GM18505 (cell line): ENCODE results near the gene C1orf52.

ENCODE experiments used
- ATAC-seq: cut with Tn5 transposase; IDR thresholded peaks from one replicate; pipeline ENCODE4 v1.9.1; 2021; ENCODE audit not compliant: unreplicated experiment
- POLR2A ChIP-seq: IDR thresholded peaks from 4 replicates; pipeline ENCODE4 v1.6.1; 2011; ENCODE audit warnings: borderline replicate concordance; ENCODE audit not compliant: insufficient read depth, insufficient read length; ENCODE audit errors: extremely low read depth

The C1orf52 gene

GRCh38 chr1:85259118-85259911, at the start of gene C1orf52:
Gene C1orf52, minus strand, starts transcription at chr1:85259662. Its CDS starts 29 bp downstream, at chr1:85259633.
- ATAC-seq = peak; percentile 99
- TF ChIP-seq POLR2A = peak; percentile 97

- ATAC-seq = no peak
- TF ChIP-seq POLR2A = no peak
Observed at GRCh38 chr1:85308833-85309350, 49.4 kb upstream of the C1orf52 start.

GRCh38 chr1:85307987-85308832, 48.7 kb upstream of the C1orf52 start:
- no peak for TF ChIP-seq POLR2A
- peak; percentile 95 for ATAC-seq

GRCh38 chr1:85306236-85306635, 46.8 kb upstream of the C1orf52 start:
- no peak for ATAC-seq
- no peak for TF ChIP-seq POLR2A

- ATAC-seq = no peak
- TF ChIP-seq POLR2A = no peak
Observed at GRCh38 chr1:85303440-85304162, 44.1 kb upstream of the C1orf52 start.

GRCh38 chr1:85300140-85300539, 40.7 kb upstream of the C1orf52 start:
- ATAC-seq = no peak

GRCh38 chr1:85297855-85298629, 38.6 kb upstream of the C1orf52 start:
- ATAC-seq = peak; percentile 89
- no peak for TF ChIP-seq POLR2A

More at GRCh38 chr1:85300140-85300539, 40.7 kb upstream of the C1orf52 start:
- TF ChIP-seq POLR2A = no peak

GRCh38 chr1:85297538-85297854, 38.0 kb upstream of the C1orf52 start:
- TF ChIP-seq POLR2A = no peak
- no peak for ATAC-seq

GRCh38 chr1:85296980-85297379, 37.5 kb upstream of the C1orf52 start:
- no peak for ATAC-seq
- no peak for TF ChIP-seq POLR2A

GRCh38 chr1:85295654-85296053, 36.2 kb upstream of the C1orf52 start:
- no peak for TF ChIP-seq POLR2A
- ATAC-seq = no peak

GRCh38 chr1:85295006-85295431, 35.6 kb upstream of the C1orf52 start:
- no peak for TF ChIP-seq POLR2A
- no peak for ATAC-seq

- TF ChIP-seq POLR2A = no peak
Observed at GRCh38 chr1:85290826-85291225, 31.4 kb upstream of the C1orf52 start.

More at GRCh38 chr1:85290826-85291225, 31.4 kb upstream of the C1orf52 start:
- ATAC-seq = no peak
